CD4-positive, alpha-beta T cell treated with Interleukin-10 for 1 hour (primary cell): ENCODE measurements around the gene PURB.
A peak's percentile ranks its signal among the peaks of the same experiment; 100 is the strongest.
"Not testable (repeated sequence)": the region's sequence is repeated elsewhere in the genome, so short reads cannot be mapped to it uniquely, and the experiment has no call there.

ENCODE experiments used
- DNase-seq: peaks from one replicate; pipeline ENCODE4 v3.0.0-alpha.2; 2020

The PURB gene

GRCh38 chr7:44891372-44891771, 6.0 kb upstream of the PURB start:
- DNase-seq = peak; percentile 67

- no peak for DNase-seq
Measured at GRCh38 chr7:44889086-44889781, 3.9 kb upstream of the PURB start.

GRCh38 chr7:44887293-44887692, 2.0 kb upstream of the PURB start:
- no peak for DNase-seq

- DNase-seq = peak; percentile 57
Measured at GRCh38 chr7:44884621-44885393, 523 bp downstream of the PURB start.

GRCh38 chr7:44883961-44884620, 1.2 kb downstream of the PURB start:
- no peak for DNase-seq

GRCh38 chr7:44882899-44883298, 2.4 kb downstream of the PURB start:
- no peak for DNase-seq

GRCh38 chr7:44881610-44882009, 3.7 kb downstream of the PURB start:
- no peak for DNase-seq

- DNase-seq = no peak
Measured at GRCh38 chr7:44881066-44881600, 4.2 kb downstream of the PURB start.

GRCh38 chr7:44880317-44881018, 4.9 kb downstream of the PURB start:
- no peak for DNase-seq

GRCh38 chr7:44876393-44876792, 8.9 kb downstream of the PURB start:
- no peak for DNase-seq

GRCh38 chr7:44875241-44875640, 10.1 kb downstream of the PURB start:
- no peak for DNase-seq

GRCh38 chr7:44872787-44873186, 12.5 kb downstream of the PURB start:
- no peak for DNase-seq

- not testable (repeated sequence) for DNase-seq
Measured at GRCh38 chr7:44871918-44872317, 13.4 kb downstream of the PURB start.

GRCh38 chr7:44870780-44871179, 14.6 kb downstream of the PURB start:
- not testable (repeated sequence) for DNase-seq

- DNase-seq = not testable (repeated sequence)
Measured at GRCh38 chr7:44870336-44870735, 15.0 kb downstream of the PURB start.

- no peak for DNase-seq
Measured at GRCh38 chr7:44867073-44867995, 18.0 kb downstream of the PURB start.

- DNase-seq = not testable (repeated sequence)
Measured at GRCh38 chr7:44861949-44862348, 23.4 kb downstream of the PURB start.

- DNase-seq = no peak
Measured at GRCh38 chr7:44858161-44858560, 27.2 kb downstream of the PURB start.

GRCh38 chr7:44854644-44855364, 30.5 kb downstream of the PURB start:
- DNase-seq = no peak

- DNase-seq = no peak
Measured at GRCh38 chr7:44853391-44853790, 31.9 kb downstream of the PURB start.

- DNase-seq = no peak
Measured at GRCh38 chr7:44852590-44852989, 32.7 kb downstream of the PURB start.
